Raji (cell line): ENCODE results near the gene TCAP.

Experiments used
- POLR2A ChIP-seq: IDR thresholded peaks from 2 replicates; pipeline ENCODE4 v1.6.1; 2011; ENCODE audit warnings: low read depth, low read length, control low read depth; ENCODE audit not compliant: insufficient read depth

The TCAP gene

GRCh38 chr17:39626171-39627046, 38.7 kb upstream of the TCAP start, which contains the start of gene PPP1R1B:
Gene PPP1R1B, plus strand, starts transcription at chr17:39626952. Its CDS starts 441 bp downstream, at chr17:39627393.
- TF ChIP-seq POLR2A, result no peak

GRCh38 chr17:39627047-39627711, 38.0 kb upstream of the TCAP start:
- no peak for TF ChIP-seq POLR2A

- TF ChIP-seq POLR2A, result no peak
These were observed 37.2 kb upstream of the TCAP start for GRCh38 chr17:39627712-39628516.

GRCh38 chr17:39628655-39629493, 36.3 kb upstream of the TCAP start:
- no peak for TF ChIP-seq POLR2A

- no peak for TF ChIP-seq POLR2A
These were observed 35.7 kb upstream of the TCAP start for GRCh38 chr17:39629494-39629880.

DNA sequence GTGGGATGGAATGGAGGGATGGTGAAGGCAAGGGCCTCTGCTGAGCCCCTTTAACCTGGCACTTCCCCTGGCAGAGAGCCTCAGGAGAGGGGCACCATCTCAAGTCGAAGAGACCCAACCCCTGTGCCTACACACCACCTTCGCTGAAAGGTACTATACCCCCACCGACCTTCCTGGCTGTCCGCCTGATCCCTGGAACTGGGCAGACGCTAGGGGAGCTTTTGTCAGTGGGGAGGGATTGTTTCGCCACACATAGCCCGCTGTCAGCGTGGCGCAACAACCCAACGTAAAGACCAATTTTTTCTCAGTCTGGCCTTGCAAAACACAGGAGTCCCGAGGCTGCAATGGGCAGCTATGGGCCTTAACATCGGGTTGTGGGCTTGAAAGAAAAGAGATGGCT, 35.3 kb upstream of the TCAP start:
- TF ChIP-seq POLR2A, result no peak

DNA sequence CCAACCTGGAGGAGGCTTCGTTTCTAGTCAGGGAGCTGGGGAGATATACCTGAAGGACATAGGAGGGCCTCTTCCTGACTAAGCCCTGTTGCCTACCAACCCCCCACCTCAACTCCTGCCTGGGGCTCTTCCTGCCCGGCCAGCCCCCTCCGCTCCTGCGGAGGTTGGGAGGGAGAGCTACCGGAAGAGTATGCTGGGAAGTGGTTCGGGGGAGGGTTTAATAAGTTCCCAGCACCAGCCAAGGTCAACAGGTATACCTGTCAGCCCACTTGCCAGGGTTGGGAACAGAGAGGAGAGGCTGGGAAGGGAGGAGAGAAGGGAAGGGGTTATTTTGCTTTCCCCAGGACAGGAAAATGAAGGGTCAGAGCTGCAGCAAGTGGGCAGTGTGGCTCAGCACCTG, 33.7 kb upstream of the TCAP start:
- TF ChIP-seq POLR2A, result no peak

DNA sequence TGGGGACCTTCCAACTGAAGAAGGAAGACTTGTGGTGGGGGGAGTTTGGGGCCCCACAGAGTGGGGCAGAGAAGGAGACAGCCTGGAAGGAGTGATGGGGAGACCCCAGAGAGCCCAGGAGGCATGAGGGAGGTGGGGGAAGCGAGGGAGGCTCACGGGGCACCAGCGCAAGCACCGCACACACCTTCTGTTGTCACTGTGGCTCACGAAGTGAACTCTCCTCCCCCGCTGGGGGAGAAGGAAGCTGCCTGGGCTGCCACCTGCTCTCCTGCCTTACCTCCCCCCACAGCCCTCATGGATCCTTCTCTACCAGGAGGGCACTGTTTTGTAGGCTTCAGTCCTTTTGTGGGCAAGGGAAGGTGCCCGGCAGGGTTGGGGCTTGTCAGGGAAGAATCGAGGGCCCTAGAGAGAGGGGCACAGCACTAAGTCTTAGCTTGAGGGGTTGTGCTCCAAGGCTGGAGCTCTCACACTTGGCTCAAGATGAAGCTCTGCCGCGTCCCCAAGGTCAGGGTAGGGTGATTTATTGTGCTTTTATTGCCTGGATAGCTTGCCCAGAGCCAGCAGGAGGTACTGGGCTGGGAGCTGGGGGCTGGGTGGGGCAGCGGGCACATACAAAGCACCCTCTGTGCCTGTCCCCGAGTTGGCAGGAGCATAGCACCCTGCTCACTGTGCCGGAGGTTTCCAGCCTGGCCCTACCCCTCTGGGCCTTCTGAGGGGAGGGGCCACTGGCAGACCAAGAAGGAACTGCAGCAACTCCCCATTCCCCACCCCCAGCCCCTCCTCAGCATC, 32.8 kb upstream of the TCAP start:
- no peak for TF ChIP-seq POLR2A

GRCh38 chr17:39633570-39634183, 31.5 kb upstream of the TCAP start:
- no peak for TF ChIP-seq POLR2A

- TF ChIP-seq POLR2A, result no peak
These were observed 30.7 kb upstream of the TCAP start for GRCh38 chr17:39634384-39634871.

DNA sequence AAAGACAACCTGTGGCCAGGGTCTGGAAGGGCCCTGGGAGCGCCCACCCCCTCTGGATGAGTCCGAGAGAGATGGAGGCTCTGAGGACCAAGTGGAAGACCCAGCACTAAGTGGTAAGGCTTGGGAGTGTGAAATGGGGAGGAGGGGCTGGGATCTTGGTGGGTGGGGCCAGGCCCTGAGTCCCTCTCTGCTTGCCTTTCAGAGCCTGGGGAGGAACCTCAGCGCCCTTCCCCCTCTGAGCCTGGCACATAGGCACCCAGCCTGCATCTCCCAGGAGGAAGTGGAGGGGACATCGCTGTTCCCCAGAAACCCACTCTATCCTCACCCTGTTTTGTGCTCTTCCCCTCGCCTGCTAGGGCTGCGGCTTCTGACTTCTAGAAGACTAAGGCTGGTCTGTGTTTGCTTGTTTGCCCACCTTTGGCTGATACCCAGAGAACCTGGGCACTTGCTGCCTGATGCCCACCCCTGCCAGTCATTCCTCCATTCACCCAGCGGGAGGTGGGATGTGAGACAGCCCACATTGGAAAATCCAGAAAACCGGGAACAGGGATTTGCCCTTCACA, 29.5 kb upstream of the TCAP start:
- no peak for TF ChIP-seq POLR2A

GRCh38 chr17:39636587-39636926, 28.6 kb upstream of the TCAP start:
- no peak for TF ChIP-seq POLR2A
